WTC11 (cell line): ENCODE measurements around the gene GNG13. TPM values are rescaled to one million over a fixed set of nuclear protein-coding genes. Genes with fewer than 3 reads are reported as not detected.

Experiments used
- ATAC-seq: fragments of 200-7000 bp; cut with Tn5 transposase; 2 replicates; pipeline ENCODE4 v1.10.0; 2021; ENCODE audit warnings: mild to moderate bottlenecking, moderate library complexity
- CTCF ChIA-PET: fragments of 300-600 bp; sonication (Branson Sonifier 250); formaldehyde crosslinking; loops from one replicate; lab custom pipeline; 2021; ENCODE audit warnings: antibody characterized with exemption; lab: Charles Lee
- POLR2A ChIA-PET: fragments of 350-600 bp; sonication (Branson Sonifier 250); formaldehyde crosslinking; loops from one replicate; lab custom pipeline; 2021; ENCODE audit warnings: antibody characterized with exemption; lab: Charles Lee
- DNase-seq: peaks from one replicate; pipeline ENCODE4 v3.0.0; 2021; ENCODE audit warnings: low spot score
- H3K27ac Mint-ChIP-seq: 2 replicates; pipeline ENCODE4 v1.8.0; 2021; ENCODE audit warnings: mixed read lengths
- H3K27me3 Mint-ChIP-seq: 2 replicates; pipeline ENCODE4 v1.8.0; 2021; ENCODE audit warnings: low read depth, mild to moderate bottlenecking, moderate library complexity, mixed read lengths
- H3K36me3 Mint-ChIP-seq: 2 replicates; pipeline ENCODE4 v1.8.0; 2021; ENCODE audit warnings: mixed read lengths
- H3K4me1 Mint-ChIP-seq: 2 replicates; pipeline ENCODE4 v1.8.0; 2022; ENCODE audit warnings: mixed read lengths
- H3K4me3 Mint-ChIP-seq: 2 replicates; pipeline ENCODE4 v1.8.0; 2021; ENCODE audit warnings: mild to moderate bottlenecking, moderate library complexity, mixed read lengths
- H3K9me3 Mint-ChIP-seq: 2 replicates; pipeline ENCODE4 v1.8.0; 2021; ENCODE audit warnings: mixed read lengths
- CBFB ChIP-seq: sonication (generic); formaldehyde crosslinking; IDR thresholded peaks from 2 replicates; pipeline ENCODE4 v1.8.1; 2022; ENCODE audit warnings: mild to moderate bottlenecking, low read depth, missing genetic modification reagents
- FOXK1 ChIP-seq: sonication (generic); formaldehyde crosslinking; IDR thresholded peaks from 2 replicates; pipeline ENCODE4 v1.8.0; 2022; ENCODE audit warnings: mild to moderate bottlenecking, moderate library complexity, missing genetic modification reagents
- FOXP1 ChIP-seq: sonication (generic); formaldehyde crosslinking; IDR thresholded peaks from 2 replicates; pipeline ENCODE4 v1.8.0; 2022; ENCODE audit warnings: missing genetic modification reagents, mild to moderate bottlenecking, moderate library complexity, borderline replicate concordance
- JAZF1 ChIP-seq: fragments of 250-450 bp; sonication (Bioruptor Pico); IDR thresholded peaks from 2 replicates; pipeline ENCODE4 v1.9.0; 2021; ENCODE audit warnings: moderate library complexity, mild to moderate bottlenecking, inconsistent platforms
- NFE2L1 ChIP-seq: sonication (generic); formaldehyde crosslinking; IDR thresholded peaks from 2 replicates; pipeline ENCODE4 v1.8.1; 2023; ENCODE audit warnings: missing genetic modification reagents
- NR1H2 ChIP-seq: sonication (generic); formaldehyde crosslinking; IDR thresholded peaks from 2 replicates; pipeline ENCODE4 v1.9.0; 2021; ENCODE audit warnings: mild to moderate bottlenecking, moderate library complexity, missing genetic modification reagents
- NR2C2 ChIP-seq: sonication (generic); formaldehyde crosslinking; IDR thresholded peaks from 2 replicates; pipeline ENCODE4 v1.8.0; 2022; ENCODE audit warnings: mild to moderate bottlenecking, missing genetic modification reagents
- RELA ChIP-seq: sonication (generic); formaldehyde crosslinking; IDR thresholded peaks from 2 replicates; pipeline ENCODE4 v1.8.1; 2022; ENCODE audit warnings: missing genetic modification reagents, mild to moderate bottlenecking, borderline replicate concordance
- SP1 ChIP-seq: sonication (generic); formaldehyde crosslinking; conservative IDR thresholded peaks from 2 replicates; pipeline ENCODE4 v1.8.1; 2022; ENCODE audit warnings: missing genetic modification reagents
- TCF7 ChIP-seq: sonication (generic); formaldehyde crosslinking; IDR thresholded peaks from 2 replicates; pipeline ENCODE4 v1.8.0; 2022; ENCODE audit warnings: mild to moderate bottlenecking, low read depth, missing genetic modification reagents, moderate library complexity
- ZBTB21 ChIP-seq: sonication (generic); formaldehyde crosslinking; IDR thresholded peaks from 2 replicates; pipeline ENCODE4 v1.8.1; 2023; ENCODE audit warnings: mild to moderate bottlenecking, missing genetic modification reagents, borderline replicate concordance
- ZNF317 ChIP-seq: sonication (generic); formaldehyde crosslinking; IDR thresholded peaks from 2 replicates; pipeline ENCODE4 v1.8.1; 2023; ENCODE audit warnings: low read depth, mild to moderate bottlenecking, moderate library complexity, missing genetic modification reagents, borderline replicate concordance
- total RNA-seq: library from RNA; stranded (reverse); gene quantifications from 3 replicates; pipeline ENCODE4 v1.2.3, GENCODE V29; 2021
- TF ChIP-seq, protein P1 (sequence below): fragments of 250-450 bp; sonication (Bioruptor Pico); conservative IDR thresholded peaks from 2 replicates; pipeline ENCODE4 v1.9.0; 2021; ENCODE audit warnings: mild to moderate bottlenecking
- TF ChIP-seq, protein P2 (sequence below): sonication (generic); formaldehyde crosslinking; IDR thresholded peaks from 2 replicates; pipeline ENCODE4 v1.8.0; 2022; ENCODE audit warnings: missing genetic modification reagents
- TF ChIP-seq, protein P3 (sequence below): sonication (generic); formaldehyde crosslinking; IDR thresholded peaks from 2 replicates; pipeline ENCODE4 v1.8.0; 2023; ENCODE audit warnings: missing genetic modification reagents

Gene GNG13
- total RNA-seq, 1 experiment from 2014 or later, result not detected

GRCh38 chr16:799111-799947, 1.2 kb downstream of the GNG13 start:
- H3K27ac Mint-ChIP-seq, result no peak overlapping the region
- ATAC-seq (no peak), DNase-seq (no peak)
- peaks cover 10% of the 10 kb centered on the region for H3K36me3 Mint-ChIP-seq
- TF ChIP-seq, protein P1, sequence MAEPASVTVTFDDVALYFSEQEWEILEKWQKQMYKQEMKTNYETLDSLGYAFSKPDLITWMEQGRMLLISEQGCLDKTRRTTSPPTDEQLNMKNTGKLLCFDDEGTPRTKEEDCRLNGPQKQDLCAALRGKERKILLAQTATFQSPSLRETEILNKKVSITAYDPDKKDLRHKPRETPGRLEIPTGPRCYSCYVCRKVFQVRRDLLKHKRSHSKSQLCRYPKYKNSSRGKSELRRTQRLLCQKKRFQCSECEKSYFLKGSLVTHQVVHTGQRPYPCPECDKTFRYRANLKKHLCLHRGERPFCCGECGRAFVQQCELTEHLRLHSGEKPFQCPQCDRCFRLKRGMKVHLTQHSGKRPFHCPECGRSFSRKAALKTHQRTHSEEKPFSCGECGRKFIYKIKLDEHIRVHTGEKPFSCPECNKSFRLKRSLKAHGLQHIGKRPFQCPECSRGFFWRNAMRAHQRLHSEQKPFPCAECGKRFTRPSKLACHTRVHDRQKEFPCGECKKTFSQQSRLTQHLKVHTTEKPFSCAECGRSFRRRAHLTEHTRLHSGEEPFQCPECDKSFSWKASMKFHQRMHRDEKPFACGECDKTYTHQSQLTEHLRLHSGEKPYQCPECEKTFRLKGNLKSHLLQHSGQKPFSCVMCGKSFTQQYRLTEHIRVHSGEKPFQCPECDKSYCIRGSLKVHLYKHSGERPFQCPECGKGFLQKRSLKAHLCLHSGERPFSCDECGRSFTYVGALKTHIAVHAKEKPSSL, result no peak
- TF ChIP-seq NR1H2 (no peak), RELA (CRISPR knock-in tag) (no peak), ZBTB21 (no peak), ZNF317 (CRISPR knock-in tag) (no peak), TCF7 (no peak)
- TF ChIP-seq, protein P2, sequence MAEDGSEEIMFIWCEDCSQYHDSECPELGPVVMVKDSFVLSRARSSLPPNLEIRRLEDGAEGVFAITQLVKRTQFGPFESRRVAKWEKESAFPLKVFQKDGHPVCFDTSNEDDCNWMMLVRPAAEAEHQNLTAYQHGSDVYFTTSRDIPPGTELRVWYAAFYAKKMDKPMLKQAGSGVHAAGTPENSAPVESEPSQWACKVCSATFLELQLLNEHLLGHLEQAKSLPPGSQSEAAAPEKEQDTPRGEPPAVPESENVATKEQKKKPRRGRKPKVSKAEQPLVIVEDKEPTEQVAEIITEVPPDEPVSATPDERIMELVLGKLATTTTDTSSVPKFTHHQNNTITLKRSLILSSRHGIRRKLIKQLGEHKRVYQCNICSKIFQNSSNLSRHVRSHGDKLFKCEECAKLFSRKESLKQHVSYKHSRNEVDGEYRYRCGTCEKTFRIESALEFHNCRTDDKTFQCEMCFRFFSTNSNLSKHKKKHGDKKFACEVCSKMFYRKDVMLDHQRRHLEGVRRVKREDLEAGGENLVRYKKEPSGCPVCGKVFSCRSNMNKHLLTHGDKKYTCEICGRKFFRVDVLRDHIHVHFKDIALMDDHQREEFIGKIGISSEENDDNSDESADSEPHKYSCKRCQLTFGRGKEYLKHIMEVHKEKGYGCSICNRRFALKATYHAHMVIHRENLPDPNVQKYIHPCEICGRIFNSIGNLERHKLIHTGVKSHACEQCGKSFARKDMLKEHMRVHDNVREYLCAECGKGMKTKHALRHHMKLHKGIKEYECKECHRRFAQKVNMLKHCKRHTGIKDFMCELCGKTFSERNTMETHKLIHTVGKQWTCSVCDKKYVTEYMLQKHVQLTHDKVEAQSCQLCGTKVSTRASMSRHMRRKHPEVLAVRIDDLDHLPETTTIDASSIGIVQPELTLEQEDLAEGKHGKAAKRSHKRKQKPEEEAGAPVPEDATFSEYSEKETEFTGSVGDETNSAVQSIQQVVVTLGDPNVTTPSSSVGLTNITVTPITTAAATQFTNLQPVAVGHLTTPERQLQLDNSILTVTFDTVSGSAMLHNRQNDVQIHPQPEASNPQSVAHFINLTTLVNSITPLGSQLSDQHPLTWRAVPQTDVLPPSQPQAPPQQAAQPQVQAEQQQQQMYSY, result no peak
- peaks cover 33% of the 10 kb centered on the region for H3K27me3 Mint-ChIP-seq
- no peaks in the 10 kb centered on the region for H3K4me1 Mint-ChIP-seq
- ChIA-PET CTCF (interaction anchor here (1.0 to 3.6 kb wide), 3 partner anchors 11 to 66 kb away, joined by 6 to 17 read pairs (median 7); partner anchors contain the start of genes CHTF18 and RPUSD1), POLR2A (interaction anchor here (1.0 to 1.5 kb wide), 2 partner anchors 14 to 83 kb away, joined by 3 to 5 read pairs; no protein-coding TSS in a partner anchor)
- no peak overlapping the region for H3K4me3 Mint-ChIP-seq
- H3K9me3 Mint-ChIP-seq, result no peaks in the 10 kb centered on the region

DNA sequence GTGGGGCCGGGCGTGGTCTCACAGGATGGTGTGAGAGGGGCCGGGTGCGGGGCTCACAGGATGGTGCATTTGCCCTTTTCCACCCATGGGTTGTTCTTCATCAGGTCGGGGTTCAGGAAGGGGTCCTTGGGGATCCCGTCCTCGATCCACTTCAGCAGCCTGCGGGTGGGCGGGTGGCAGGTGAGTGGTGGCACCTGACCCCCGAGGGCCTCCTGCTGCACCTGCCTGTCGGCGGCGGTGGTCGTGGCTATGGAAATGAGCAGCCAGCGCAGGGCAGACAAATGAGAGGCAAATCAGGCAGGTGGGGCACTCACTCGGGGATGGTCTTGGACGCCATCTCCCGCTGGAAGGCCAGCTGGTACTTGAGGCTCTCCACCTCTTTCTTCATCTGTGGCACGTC, 1.9 kb downstream of the GNG13 start:
- H3K27ac Mint-ChIP-seq, result no peak overlapping the region
- H3K9me3 Mint-ChIP-seq, result no peaks in the 10 kb centered on the region
- H3K4me3 Mint-ChIP-seq, result no peak overlapping the region
- peaks cover 27% of the 10 kb centered on the region for H3K27me3 Mint-ChIP-seq
- no peaks in the 10 kb centered on the region for H3K4me1 Mint-ChIP-seq
- peaks cover 10% of the 10 kb centered on the region for H3K36me3 Mint-ChIP-seq
- ChIA-PET POLR2A (interaction anchor here (1.0 kb wide), 1 partner anchor 14 kb away, joined by 3 read pairs; no protein-coding TSS in a partner anchor), CTCF (interaction anchor here (3.6 kb wide), 1 partner anchor 13 kb away, joined by 17 read pairs; no protein-coding TSS in a partner anchor)
- ATAC-seq, result no peak
- TF ChIP-seq FOXP1 (CRISPR knock-in tag) (no peak), FOXK1 (no peak), RELA (CRISPR knock-in tag) (no peak), NFE2L1 (CRISPR knock-in tag) (no peak), SP1 (CRISPR knock-in tag) (no peak), JAZF1 (CRISPR knock-in tag) (no peak), NR2C2 (CRISPR knock-in tag) (no peak), CBFB (CRISPR knock-in tag) (no peak)
- TF ChIP-seq, protein P3, sequence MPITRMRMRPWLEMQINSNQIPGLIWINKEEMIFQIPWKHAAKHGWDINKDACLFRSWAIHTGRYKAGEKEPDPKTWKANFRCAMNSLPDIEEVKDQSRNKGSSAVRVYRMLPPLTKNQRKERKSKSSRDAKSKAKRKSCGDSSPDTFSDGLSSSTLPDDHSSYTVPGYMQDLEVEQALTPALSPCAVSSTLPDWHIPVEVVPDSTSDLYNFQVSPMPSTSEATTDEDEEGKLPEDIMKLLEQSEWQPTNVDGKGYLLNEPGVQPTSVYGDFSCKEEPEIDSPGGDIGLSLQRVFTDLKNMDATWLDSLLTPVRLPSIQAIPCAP, result no peak
- TF ChIP-seq, protein P2, result no peak
- DNase-seq, result no peak
